ENCODE results near the gene EIPR1.

Gene EIPR1

GRCh38 chr2:3169106-3169870, 208.3 kb downstream of the EIPR1 start:
- no peak for DNase-seq

- DNase-seq = no peak
Observed at GRCh38 chr2:3168230-3168891, 209.3 kb downstream of the EIPR1 start.

GRCh38 chr2:3163401-3163800, 214.2 kb downstream of the EIPR1 start:
- DNase-seq = no peak

- DNase-seq = no peak
Observed at GRCh38 chr2:3162442-3163077, 215.1 kb downstream of the EIPR1 start.

- no peak for DNase-seq
Observed at GRCh38 chr2:3160751-3161330, 216.8 kb downstream of the EIPR1 start.

- DNase-seq = no peak
Observed at GRCh38 chr2:3159782-3160545, 217.7 kb downstream of the EIPR1 start.

GRCh38 chr2:3154700-3155099, 222.9 kb downstream of the EIPR1 start:
- DNase-seq = no peak

GRCh38 chr2:3154146-3154545, 223.5 kb downstream of the EIPR1 start:
- DNase-seq = no peak

GRCh38 chr2:3151153-3151918, 226.3 kb downstream of the EIPR1 start:
- DNase-seq = no peak

- DNase-seq = no peak
Observed at GRCh38 chr2:3149441-3150217, 228.0 kb downstream of the EIPR1 start.

GRCh38 chr2:3148716-3149115, 228.9 kb downstream of the EIPR1 start:
- no peak for DNase-seq

- DNase-seq = no peak
Observed at GRCh38 chr2:3147651-3148530, 229.7 kb downstream of the EIPR1 start.

- no peak for DNase-seq
Observed at GRCh38 chr2:3146772-3147650, 230.6 kb downstream of the EIPR1 start.

- no peak for DNase-seq
Observed at GRCh38 chr2:3146175-3146574, 231.4 kb downstream of the EIPR1 start.

GRCh38 chr2:3145471-3146021, 232.1 kb downstream of the EIPR1 start:
- DNase-seq = no peak

GRCh38 chr2:3144856-3145255, 232.8 kb downstream of the EIPR1 start:
- no peak for DNase-seq

- DNase-seq = no peak
Observed at GRCh38 chr2:3143602-3144001, 234.0 kb downstream of the EIPR1 start.

- no peak for DNase-seq
Observed at GRCh38 chr2:3142961-3143571, 234.6 kb downstream of the EIPR1 start.
